ENCODE measurements around the gene NOTUM. TPM values are rescaled to one million over a fixed set of nuclear protein-coding genes. Genes with fewer than 3 reads are reported as not detected.

The NOTUM gene
- total RNA-seq, 1 donor from 2014 or later: 5.9 TPM

GRCh38 chr17:82007228-82007494 is 46.2 kb upstream of the NOTUM start:
- H3K36me3 Mint-ChIP-seq: no peaks in the 10 kb centered on the region

GRCh38 chr17:82006468-82007227 is 45.7 kb upstream of the NOTUM start:
- no peaks in the 10 kb centered on the region for H3K9me3 Mint-ChIP-seq
- no peaks in the 10 kb centered on the region for H3K36me3 Mint-ChIP-seq
- H3K4me3 Mint-ChIP-seq: no peak overlapping the region
- H3K27me3 Mint-ChIP-seq (ENCODE audit: low read depth): no peaks in the 10 kb centered on the region
- no peak for TF ChIP-seq CTCF (IDR thresholded peaks at IDR 0.05; ENCODE audit: unreplicated experiment)
- DNase-seq (ENCODE audit: low spot score in 2 of 2, unreplicated experiment in 2 of 2): no peak
- peaks cover 20% of the 10 kb centered on the region for H3K4me1 Mint-ChIP-seq
- H3K27ac Mint-ChIP-seq: no peak overlapping the region

More at GRCh38 chr17:82007228-82007494, 46.2 kb upstream of the NOTUM start:
- H3K27ac Mint-ChIP-seq: no peak overlapping the region
- DNase-seq (ENCODE audit: low spot score in 2 of 2, unreplicated experiment in 2 of 2): no peak
- no peak overlapping the region for H3K4me3 Mint-ChIP-seq
- peaks cover 20% of the 10 kb centered on the region for H3K4me1 Mint-ChIP-seq
- no peaks in the 10 kb centered on the region for H3K9me3 Mint-ChIP-seq
- no peak for TF ChIP-seq CTCF (IDR thresholded peaks at IDR 0.05; ENCODE audit: unreplicated experiment)
- H3K27me3 Mint-ChIP-seq (ENCODE audit: low read depth): no peaks in the 10 kb centered on the region

- no peaks in the 10 kb centered on the region for H3K27me3 Mint-ChIP-seq (ENCODE audit: low read depth)
- no peak overlapping the region for H3K4me3 Mint-ChIP-seq
- no peak for TF ChIP-seq CTCF (IDR thresholded peaks at IDR 0.05; ENCODE audit: unreplicated experiment)
- no peaks in the 10 kb centered on the region for H3K9me3 Mint-ChIP-seq
- no peak for DNase-seq (ENCODE audit: low spot score in 2 of 2, unreplicated experiment in 2 of 2)
- H3K4me1 Mint-ChIP-seq: peaks cover 20% of the 10 kb centered on the region
- no peak overlapping the region for H3K27ac Mint-ChIP-seq
- H3K36me3 Mint-ChIP-seq: no peaks in the 10 kb centered on the region
These were observed 44.8 kb upstream of the NOTUM start for GRCh38 chr17:82005701-82006348.

- no peaks in the 10 kb centered on the region for H3K27me3 Mint-ChIP-seq (ENCODE audit: low read depth)
- no peak for TF ChIP-seq CTCF (IDR thresholded peaks at IDR 0.05; ENCODE audit: unreplicated experiment)
- peaks cover 23% of the 10 kb centered on the region for H3K4me1 Mint-ChIP-seq
- no peaks in the 10 kb centered on the region for H3K9me3 Mint-ChIP-seq
- no peaks in the 10 kb centered on the region for H3K36me3 Mint-ChIP-seq
- no peak overlapping the region for H3K27ac Mint-ChIP-seq
- H3K4me3 Mint-ChIP-seq: no peak overlapping the region
- DNase-seq (ENCODE audit: low spot score in 2 of 2, unreplicated experiment in 2 of 2): no peak
These were observed 43.8 kb upstream of the NOTUM start for GRCh38 chr17:82004517-82005455.

- no peak overlapping the region for H3K4me3 Mint-ChIP-seq
- peaks cover 23% of the 10 kb centered on the region for H3K4me1 Mint-ChIP-seq
- H3K27ac Mint-ChIP-seq: no peak overlapping the region
- H3K9me3 Mint-ChIP-seq: no peaks in the 10 kb centered on the region
- peak; percentile 56 to 77 for DNase-seq (ENCODE audit: low spot score in 2 of 2, unreplicated experiment in 2 of 2)
- H3K36me3 Mint-ChIP-seq: no peaks in the 10 kb centered on the region
- no peaks in the 10 kb centered on the region for H3K27me3 Mint-ChIP-seq (ENCODE audit: low read depth)
- no peak for TF ChIP-seq CTCF (IDR thresholded peaks at IDR 0.05; ENCODE audit: unreplicated experiment)
These were observed 42.7 kb upstream of the NOTUM start for GRCh38 chr17:82003411-82004381.

All from mesothelial cell of epicardium (in vitro differentiated cells).